ENCODE data around the gene GNPDA2. TPM values are rescaled to one million over a fixed set of nuclear protein-coding genes. Genes with fewer than 3 reads are reported as not detected.

GNPDA2 gene
- 1 to 10 TPM; 4.6 to 6.7 TPM for polyA plus RNA-seq

DNA sequence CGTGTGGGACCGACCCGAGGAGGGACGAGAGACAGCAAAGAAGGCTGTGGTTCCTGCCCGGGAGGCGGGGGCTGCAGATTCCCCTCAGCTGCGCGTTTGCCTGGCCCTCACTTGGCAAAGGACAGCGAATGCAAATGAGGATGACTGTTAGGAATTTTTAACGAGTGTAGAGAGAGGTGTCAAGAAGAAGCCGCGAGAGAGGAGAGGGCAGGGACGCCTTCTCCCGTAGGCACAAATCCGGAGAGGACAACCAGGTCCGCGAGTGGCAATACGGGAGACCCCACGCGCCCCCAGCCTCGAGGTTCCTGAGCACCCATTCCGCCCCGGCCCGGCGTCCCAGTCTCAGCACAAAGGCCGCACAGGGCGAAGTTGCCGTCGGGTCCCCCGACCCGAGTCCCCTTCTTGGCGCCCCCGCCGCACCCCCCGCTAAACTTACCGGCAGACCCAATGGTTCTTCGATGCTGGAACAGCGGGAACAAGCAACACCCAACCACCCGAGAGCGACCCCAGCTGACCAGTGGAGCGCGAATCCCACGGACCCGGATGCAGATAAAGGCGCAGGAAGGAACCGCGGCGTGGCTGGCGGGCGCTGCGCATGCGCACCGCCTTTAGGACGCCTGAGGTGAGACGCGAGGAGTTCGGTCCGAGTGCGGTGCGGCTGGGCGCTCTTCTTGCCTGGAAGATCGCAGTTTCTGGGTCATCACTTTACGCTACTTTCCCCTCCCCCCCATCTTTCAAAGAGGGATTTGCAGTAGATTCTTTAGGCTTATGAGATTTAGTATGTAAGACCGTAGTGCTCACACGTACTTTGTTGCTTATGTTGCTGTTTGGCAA lies at the start of gene GNPDA2:
GNPDA2 (minus strand) TSS at position 519 of the 834 bp plus-strand sequence. CDS start 4,349 bp downstream, outside the sequence.
- H3K4me1 ChIP-seq (ENCODE audit: control insufficient read depth in 2 of 2, insufficient read depth in 2 of 2, low read length in 1 of 2), result no peaks in the 10 kb centered on the region
- H3K27ac ChIP-seq (ENCODE audit: low read depth in 2 of 2, low read length in 1 of 2), result peak within 1 kb of the TSS; percentile 68 to 90
- WGBS, 2 donors, result 0 to 1% methylated on average over 61 to 65 of the region's 65 CpGs
- H3K4me3 ChIP-seq (ENCODE audit: low read depth in 1 of 2, low read length in 2 of 2), result peak within 1 kb of the TSS; percentile 71 to 93
- H3K9me3 ChIP-seq (ENCODE audit: control insufficient read depth in 2 of 2, insufficient read depth in 1 of 2, low read depth in 1 of 2, low read length in 1 of 2), result no peaks in the 10 kb centered on the region
- no peaks in the 10 kb centered on the region for H3K27me3 ChIP-seq (ENCODE audit: control insufficient read depth in 1 of 2, insufficient read depth in 2 of 2, low read length in 2 of 2)
- no peaks in the 10 kb centered on the region for H3K36me3 ChIP-seq (ENCODE audit: control insufficient read depth in 2 of 2, insufficient read depth in 2 of 2, low read length in 1 of 2)

DNA sequence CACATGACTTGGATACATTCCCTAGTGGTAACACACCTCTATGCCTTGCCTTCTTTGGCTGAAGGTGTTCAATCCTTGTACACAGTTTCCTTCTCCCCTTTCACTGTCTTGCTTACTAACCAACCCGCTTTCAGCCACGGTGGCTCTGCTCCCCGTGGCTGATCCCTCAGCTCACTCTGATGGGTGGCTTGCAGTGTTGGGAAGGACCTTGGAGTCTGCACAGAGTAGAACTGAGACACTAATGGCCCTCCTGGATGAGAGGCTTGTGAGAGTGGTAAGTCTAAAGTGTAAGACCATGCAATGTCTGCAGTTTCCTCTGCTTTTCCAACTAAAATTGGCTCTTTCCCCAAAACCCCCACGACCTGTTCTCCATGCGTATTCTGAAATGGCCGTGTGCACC lies 46.0 kb upstream of the GNPDA2 start:
- Histone ChIP-seq H3K36me3 (ENCODE audit: control insufficient read depth in 2 of 2, insufficient read depth in 2 of 2, low read length in 1 of 2) (no peaks in the 10 kb centered on the region), H3K27me3 (ENCODE audit: control insufficient read depth in 1 of 2, insufficient read depth in 2 of 2, low read length in 2 of 2) (no peaks in the 10 kb centered on the region), H3K4me3 (ENCODE audit: low read depth in 1 of 2, low read length in 2 of 2) (no peak overlapping the region), H3K4me1 (ENCODE audit: control insufficient read depth in 2 of 2, insufficient read depth in 2 of 2, low read length in 1 of 2) (no peaks in the 10 kb centered on the region), H3K27ac (ENCODE audit: low read depth in 2 of 2, low read length in 1 of 2) (no peak overlapping the region), H3K9me3 (ENCODE audit: control insufficient read depth in 2 of 2, insufficient read depth in 1 of 2, low read depth in 1 of 2, low read length in 1 of 2) (no peaks in the 10 kb centered on the region)
- 73 to 88% methylated on average over 6 of the region's 6 CpGs for WGBS, 2 donors

DNA sequence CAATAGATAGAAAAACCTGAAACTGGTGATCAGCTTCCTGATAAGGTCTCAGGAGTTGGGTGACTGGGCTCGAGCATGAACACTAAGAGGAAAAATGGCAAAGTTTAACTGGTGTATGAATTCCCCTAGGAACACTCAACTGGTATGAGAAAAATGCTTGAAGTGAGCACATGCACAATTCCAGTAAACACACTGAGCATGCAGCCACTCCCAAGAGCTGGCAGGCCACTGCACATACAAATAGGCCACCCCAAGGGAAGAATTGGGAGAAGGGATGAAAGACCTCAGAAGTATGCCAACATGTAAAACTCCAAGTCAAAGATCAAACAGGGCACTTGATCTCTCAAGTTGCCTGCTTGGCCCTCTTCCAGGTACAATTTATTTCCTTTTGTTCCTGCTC lies 45.4 kb upstream of the GNPDA2 start:
- Histone ChIP-seq H3K4me3 (ENCODE audit: low read depth in 1 of 2, low read length in 2 of 2) (no peak overlapping the region), H3K27me3 (ENCODE audit: control insufficient read depth in 1 of 2, insufficient read depth in 2 of 2, low read length in 2 of 2) (no peaks in the 10 kb centered on the region), H3K4me1 (ENCODE audit: control insufficient read depth in 2 of 2, insufficient read depth in 2 of 2, low read length in 1 of 2) (no peaks in the 10 kb centered on the region), H3K27ac (ENCODE audit: low read depth in 2 of 2, low read length in 1 of 2) (no peak overlapping the region), H3K36me3 (ENCODE audit: control insufficient read depth in 2 of 2, insufficient read depth in 2 of 2, low read length in 1 of 2) (no peaks in the 10 kb centered on the region), H3K9me3 (ENCODE audit: control insufficient read depth in 2 of 2, insufficient read depth in 1 of 2, low read depth in 1 of 2, low read length in 1 of 2) (no peaks in the 10 kb centered on the region)
- WGBS, 2 donors, result 49 to 69% methylated on average over 1 of the region's 1 CpG

- Histone ChIP-seq H3K27me3 (ENCODE audit: control insufficient read depth in 1 of 2, insufficient read depth in 2 of 2, low read length in 2 of 2) (no peaks in the 10 kb centered on the region), H3K36me3 (ENCODE audit: control insufficient read depth in 2 of 2, insufficient read depth in 2 of 2, low read length in 1 of 2) (no peaks in the 10 kb centered on the region), H3K4me3 (ENCODE audit: low read depth in 1 of 2, low read length in 2 of 2) (no peak overlapping the region), H3K4me1 (ENCODE audit: control insufficient read depth in 2 of 2, insufficient read depth in 2 of 2, low read length in 1 of 2) (no peaks in the 10 kb centered on the region), H3K27ac (ENCODE audit: low read depth in 2 of 2, low read length in 1 of 2) (no peak overlapping the region), H3K9me3 (ENCODE audit: control insufficient read depth in 2 of 2, insufficient read depth in 1 of 2, low read depth in 1 of 2, low read length in 1 of 2) (no peaks in the 10 kb centered on the region)
Observed at GRCh38 chr4:44766453-44766852, 40.1 kb upstream of the GNPDA2 start.

GRCh38 chr4:44765116-44765515 lies 38.8 kb upstream of the GNPDA2 start:
- Histone ChIP-seq H3K4me3 (ENCODE audit: low read depth in 1 of 2, low read length in 2 of 2) (no peak overlapping the region), H3K27me3 (ENCODE audit: control insufficient read depth in 1 of 2, insufficient read depth in 2 of 2, low read length in 2 of 2) (no peaks in the 10 kb centered on the region), H3K27ac (ENCODE audit: low read depth in 2 of 2, low read length in 1 of 2) (no peak overlapping the region), H3K9me3 (ENCODE audit: control insufficient read depth in 2 of 2, insufficient read depth in 1 of 2, low read depth in 1 of 2, low read length in 1 of 2) (no peaks in the 10 kb centered on the region), H3K36me3 (ENCODE audit: control insufficient read depth in 2 of 2, insufficient read depth in 2 of 2, low read length in 1 of 2) (no peaks in the 10 kb centered on the region), H3K4me1 (ENCODE audit: control insufficient read depth in 2 of 2, insufficient read depth in 2 of 2, low read length in 1 of 2) (no peaks in the 10 kb centered on the region)
- WGBS, 2 donors, result 58 to 70% methylated on average over 4 of the region's 4 CpGs

DNA sequence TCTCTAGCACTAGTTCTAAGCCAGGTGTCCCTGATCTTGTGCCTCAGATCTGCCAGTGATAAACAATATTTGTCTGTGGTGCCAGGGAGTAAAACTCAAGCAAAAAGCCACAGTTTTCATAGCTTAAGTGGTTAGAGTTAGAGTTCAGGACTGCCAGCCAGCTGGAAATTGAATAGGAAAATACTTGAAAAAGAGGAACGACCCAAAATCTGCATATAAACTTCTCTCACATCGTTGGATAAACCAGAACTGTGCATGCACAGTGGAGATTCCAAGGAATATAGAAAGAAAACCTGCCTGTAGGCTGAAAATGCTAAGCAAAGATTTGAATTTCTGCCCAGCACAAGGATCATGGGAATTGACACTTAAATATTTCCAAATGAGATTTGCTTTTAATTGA lies 35.0 kb upstream of the GNPDA2 start:
- no peaks in the 10 kb centered on the region for H3K9me3 ChIP-seq (ENCODE audit: control insufficient read depth in 2 of 2, insufficient read depth in 1 of 2, low read depth in 1 of 2, low read length in 1 of 2)
- WGBS, 2 donors, result 6 to 10% methylated on average over 2 of the region's 2 CpGs

GRCh38 chr4:44760142-44760898 lies 34.0 kb upstream of the GNPDA2 start:
- Histone ChIP-seq H3K27me3 (ENCODE audit: control insufficient read depth in 1 of 2, insufficient read depth in 2 of 2, low read length in 2 of 2) (no peaks in the 10 kb centered on the region), H3K36me3 (ENCODE audit: control insufficient read depth in 2 of 2, insufficient read depth in 2 of 2, low read length in 1 of 2) (no peaks in the 10 kb centered on the region), H3K4me3 (ENCODE audit: low read depth in 1 of 2, low read length in 2 of 2) (no peak overlapping the region), H3K4me1 (ENCODE audit: control insufficient read depth in 2 of 2, insufficient read depth in 2 of 2, low read length in 1 of 2) (no peaks in the 10 kb centered on the region), H3K27ac (ENCODE audit: low read depth in 2 of 2, low read length in 1 of 2) (no peak overlapping the region), H3K9me3 (ENCODE audit: control insufficient read depth in 2 of 2, insufficient read depth in 1 of 2, low read depth in 1 of 2, low read length in 1 of 2) (no peaks in the 10 kb centered on the region)
- WGBS, 2 donors, result 23 to 32% methylated on average over 8 of the region's 8 CpGs

More for the DNA sequence above, 35.0 kb upstream of the GNPDA2 start:
- no peaks in the 10 kb centered on the region for H3K27me3 ChIP-seq (ENCODE audit: control insufficient read depth in 1 of 2, insufficient read depth in 2 of 2, low read length in 2 of 2)
- H3K4me3 ChIP-seq (ENCODE audit: low read depth in 1 of 2, low read length in 2 of 2), result no peak overlapping the region
- H3K27ac ChIP-seq (ENCODE audit: low read depth in 2 of 2, low read length in 1 of 2), result no peak overlapping the region
- H3K4me1 ChIP-seq (ENCODE audit: control insufficient read depth in 2 of 2, insufficient read depth in 2 of 2, low read length in 1 of 2), result no peaks in the 10 kb centered on the region
- H3K36me3 ChIP-seq (ENCODE audit: control insufficient read depth in 2 of 2, insufficient read depth in 2 of 2, low read length in 1 of 2), result no peaks in the 10 kb centered on the region

DNA sequence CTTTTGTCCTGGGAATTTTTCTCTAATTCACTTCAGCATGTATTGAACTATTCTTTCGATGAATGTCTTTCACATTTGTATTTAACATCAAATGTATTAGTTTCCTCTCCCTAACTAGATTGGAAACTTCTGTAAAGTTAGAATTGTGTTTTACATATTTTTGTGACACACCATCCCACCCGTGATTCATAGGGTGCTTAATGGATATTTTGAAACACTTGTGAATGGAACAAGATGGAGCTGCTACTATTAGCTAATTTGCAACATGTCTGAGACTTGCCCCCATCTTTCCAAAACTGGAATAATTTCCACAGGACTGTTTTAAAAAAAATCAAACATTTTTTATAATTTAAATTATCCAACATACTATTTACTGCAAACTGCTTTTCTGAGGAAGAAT lies 30.2 kb upstream of the GNPDA2 start:
- WGBS, 2 donors, result 74 to 76% methylated on average over 2 of the region's 2 CpGs
- Histone ChIP-seq H3K27me3 (ENCODE audit: control insufficient read depth in 1 of 2, insufficient read depth in 2 of 2, low read length in 2 of 2) (no peaks in the 10 kb centered on the region), H3K4me3 (ENCODE audit: low read depth in 1 of 2, low read length in 2 of 2) (no peak overlapping the region), H3K36me3 (ENCODE audit: control insufficient read depth in 2 of 2, insufficient read depth in 2 of 2, low read length in 1 of 2) (no peaks in the 10 kb centered on the region), H3K4me1 (ENCODE audit: control insufficient read depth in 2 of 2, insufficient read depth in 2 of 2, low read length in 1 of 2) (no peaks in the 10 kb centered on the region), H3K27ac (ENCODE audit: low read depth in 2 of 2, low read length in 1 of 2) (no peak overlapping the region), H3K9me3 (ENCODE audit: control insufficient read depth in 2 of 2, insufficient read depth in 1 of 2, low read depth in 1 of 2, low read length in 1 of 2) (no peaks in the 10 kb centered on the region)

- WGBS, 2 donors, result 83 to 90% methylated on average over 2 of the region's 2 CpGs
Observed at GRCh38 chr4:44740201-44740600, 13.8 kb upstream of the GNPDA2 start.

More at GRCh38 chr4:44740201-44740600, 13.8 kb upstream of the GNPDA2 start:
- no peaks in the 10 kb centered on the region for H3K9me3 ChIP-seq (ENCODE audit: control insufficient read depth in 2 of 2, insufficient read depth in 1 of 2, low read depth in 1 of 2, low read length in 1 of 2)
- H3K27ac ChIP-seq (ENCODE audit: low read depth in 2 of 2, low read length in 1 of 2), result no peak overlapping the region
- H3K4me3 ChIP-seq (ENCODE audit: low read depth in 1 of 2, low read length in 2 of 2), result no peak overlapping the region
- no peaks in the 10 kb centered on the region for H3K27me3 ChIP-seq (ENCODE audit: control insufficient read depth in 1 of 2, insufficient read depth in 2 of 2, low read length in 2 of 2)
- no peaks in the 10 kb centered on the region for H3K4me1 ChIP-seq (ENCODE audit: control insufficient read depth in 2 of 2, insufficient read depth in 2 of 2, low read length in 1 of 2)
- no peaks in the 10 kb centered on the region for H3K36me3 ChIP-seq (ENCODE audit: control insufficient read depth in 2 of 2, insufficient read depth in 2 of 2, low read length in 1 of 2)
